Memory B cell (primary cell): ENCODE results near the gene ALKBH3.

Source experiments
- ATAC-seq: fragments of 150-1000 bp; cut with Tn5 transposase; 2 replicates; pipeline ENCODE4 v1.10.0; 2021; ENCODE audit warnings: low read depth, mild to moderate bottlenecking, moderate library complexity
- DNase-seq, 2 donors: peaks; one replicate each; pipeline ENCODE4 v3.0.0; 2022; ENCODE audit warnings: low spot score in 2 of 2
- H3K27ac Mint-ChIP-seq: one replicate; pipeline ENCODE4 v1.8.0; 2022; ENCODE audit warnings: mild to moderate bottlenecking, moderate library complexity, mixed read lengths
- H3K27me3 Mint-ChIP-seq: one replicate; pipeline ENCODE4 v1.8.0; 2022; ENCODE audit warnings: mixed read lengths
- H3K36me3 Mint-ChIP-seq: one replicate; pipeline ENCODE4 v1.8.0; 2022; ENCODE audit warnings: mild to moderate bottlenecking, mixed read lengths
- H3K4me1 Mint-ChIP-seq: one replicate; pipeline ENCODE4 v1.8.0; 2022; ENCODE audit warnings: mixed read lengths
- H3K4me3 Mint-ChIP-seq: one replicate; pipeline ENCODE4 v1.8.0; 2022; ENCODE audit warnings: mild to moderate bottlenecking, moderate library complexity, mixed read lengths
- H3K9me3 Mint-ChIP-seq: one replicate; pipeline ENCODE4 v1.8.0; 2022; ENCODE audit warnings: mixed read lengths

ALKBH3 gene

GRCh38 chr11:43904742-43905535 lies 24.3 kb downstream of the ALKBH3 start:
- ATAC-seq (no peak), DNase-seq (no peak)
- Mint-ChIP-seq H3K27ac (no peak overlapping the region), H3K4me1 (peaks cover 4% of the 10 kb centered on the region), H3K4me3 (no peak overlapping the region), H3K36me3 (peaks cover 39% of the 10 kb centered on the region), H3K27me3 (no peaks in the 10 kb centered on the region), H3K9me3 (no peaks in the 10 kb centered on the region)

- peaks cover 45% of the 10 kb centered on the region for H3K36me3 Mint-ChIP-seq
Observed at GRCh38 chr11:43905813-43906241, 25.2 kb downstream of the ALKBH3 start.

GRCh38 chr11:43907028-43907975 lies 26.7 kb downstream of the ALKBH3 start:
- no peak for ATAC-seq
- Mint-ChIP-seq H3K4me1 (peaks cover 4% of the 10 kb centered on the region), H3K27ac (no peak overlapping the region), H3K9me3 (no peaks in the 10 kb centered on the region), H3K27me3 (no peaks in the 10 kb centered on the region), H3K4me3 (no peak overlapping the region), H3K36me3 (peaks cover 39% of the 10 kb centered on the region)
- no peak for DNase-seq

More at GRCh38 chr11:43905813-43906241, 25.2 kb downstream of the ALKBH3 start:
- Mint-ChIP-seq H3K27me3 (no peaks in the 10 kb centered on the region), H3K9me3 (no peaks in the 10 kb centered on the region), H3K27ac (no peak overlapping the region), H3K4me3 (no peak overlapping the region), H3K4me1 (peaks cover 4% of the 10 kb centered on the region)
- ATAC-seq (no peak), DNase-seq (no peak)

GRCh38 chr11:43908191-43908590 lies 27.6 kb downstream of the ALKBH3 start:
- peaks cover 4% of the 10 kb centered on the region for H3K4me1 Mint-ChIP-seq
- ATAC-seq (no peak), DNase-seq (no peak)
- no peaks in the 10 kb centered on the region for H3K9me3 Mint-ChIP-seq
- H3K27me3 Mint-ChIP-seq = no peaks in the 10 kb centered on the region
- H3K36me3 Mint-ChIP-seq = peaks cover 39% of the 10 kb centered on the region
- no peak overlapping the region for H3K4me3 Mint-ChIP-seq
- no peak overlapping the region for H3K27ac Mint-ChIP-seq

GRCh38 chr11:43908683-43909082 lies 28.1 kb downstream of the ALKBH3 start:
- no peaks in the 10 kb centered on the region for H3K27me3 Mint-ChIP-seq
- H3K4me1 Mint-ChIP-seq = peaks cover 4% of the 10 kb centered on the region
- peaks cover 41% of the 10 kb centered on the region for H3K36me3 Mint-ChIP-seq
- no peak overlapping the region for H3K27ac Mint-ChIP-seq
- no peak for ATAC-seq
- no peak for DNase-seq
- no peak overlapping the region for H3K4me3 Mint-ChIP-seq
- no peaks in the 10 kb centered on the region for H3K9me3 Mint-ChIP-seq

GRCh38 chr11:43913829-43914380 lies 33.3 kb downstream of the ALKBH3 start:
- ATAC-seq = no peak
- Mint-ChIP-seq H3K4me3 (no peak overlapping the region), H3K9me3 (no peaks in the 10 kb centered on the region), H3K27me3 (no peaks in the 10 kb centered on the region), H3K27ac (no peak overlapping the region), H3K36me3 (peaks cover 26% of the 10 kb centered on the region), H3K4me1 (no peaks in the 10 kb centered on the region)
- no peak for DNase-seq

- Mint-ChIP-seq H3K4me3 (no peak overlapping the region), H3K27ac (no peak overlapping the region), H3K36me3 (peaks cover 26% of the 10 kb centered on the region), H3K27me3 (no peaks in the 10 kb centered on the region), H3K4me1 (no peaks in the 10 kb centered on the region), H3K9me3 (no peaks in the 10 kb centered on the region)
- no peak for ATAC-seq
- DNase-seq = no peak
Observed at GRCh38 chr11:43914466-43914865, 33.8 kb downstream of the ALKBH3 start.

- ATAC-seq (no peak), DNase-seq (no peak)
- Mint-ChIP-seq H3K4me1 (no peaks in the 10 kb centered on the region), H3K4me3 (no peak overlapping the region), H3K36me3 (peaks cover 24% of the 10 kb centered on the region), H3K27ac (no peak overlapping the region), H3K27me3 (no peaks in the 10 kb centered on the region), H3K9me3 (no peaks in the 10 kb centered on the region)
Observed at GRCh38 chr11:43916621-43917020, 36.0 kb downstream of the ALKBH3 start.

- ATAC-seq (no peak), DNase-seq (no peak)
- H3K36me3 Mint-ChIP-seq = peaks cover 25% of the 10 kb centered on the region
- H3K27ac Mint-ChIP-seq = no peak overlapping the region
- H3K9me3 Mint-ChIP-seq = no peaks in the 10 kb centered on the region
- H3K4me3 Mint-ChIP-seq = no peak overlapping the region
- no peaks in the 10 kb centered on the region for H3K27me3 Mint-ChIP-seq
- H3K4me1 Mint-ChIP-seq = no peaks in the 10 kb centered on the region
Observed at GRCh38 chr11:43917851-43918250, 37.2 kb downstream of the ALKBH3 start.

GRCh38 chr11:43918662-43919061 lies 38.0 kb downstream of the ALKBH3 start:
- Mint-ChIP-seq H3K9me3 (no peaks in the 10 kb centered on the region), H3K4me1 (no peaks in the 10 kb centered on the region), H3K36me3 (peaks cover 23% of the 10 kb centered on the region), H3K27me3 (no peaks in the 10 kb centered on the region), H3K27ac (no peak overlapping the region), H3K4me3 (no peak overlapping the region)
- ATAC-seq (no peak), DNase-seq (no peak)

GRCh38 chr11:43919852-43920597 lies 39.4 kb downstream of the ALKBH3 start:
- no peaks in the 10 kb centered on the region for H3K27me3 Mint-ChIP-seq
- H3K36me3 Mint-ChIP-seq = peaks cover 21% of the 10 kb centered on the region
- H3K4me1 Mint-ChIP-seq = no peaks in the 10 kb centered on the region
- ATAC-seq (no peak), DNase-seq (no peak)
- no peak overlapping the region for H3K27ac Mint-ChIP-seq
- no peak overlapping the region for H3K4me3 Mint-ChIP-seq
- no peaks in the 10 kb centered on the region for H3K9me3 Mint-ChIP-seq

GRCh38 chr11:43920598-43921419 lies 40.2 kb downstream of the ALKBH3 start:
- no peak for ATAC-seq
- Mint-ChIP-seq H3K4me1 (no peaks in the 10 kb centered on the region), H3K36me3 (peaks cover 21% of the 10 kb centered on the region), H3K27ac (no peak overlapping the region), H3K9me3 (no peaks in the 10 kb centered on the region), H3K27me3 (no peaks in the 10 kb centered on the region), H3K4me3 (no peak overlapping the region)
- no peak for DNase-seq
